Activated T-cell treated with anti-CD3 and anti-CD28 coated beads for 4 hours (primary cell): ENCODE data around the gene NAALADL2.
"Not testable (repeated sequence)": the region's sequence is repeated elsewhere in the genome, so short reads cannot be mapped to it uniquely, and the experiment has no call there.

Source experiments
- DNase-seq: peaks from one replicate; pipeline ENCODE4 v3.0.0-alpha.2; 2020

The NAALADL2 gene

GRCh38 chr3:175222356-175222755, 363.2 kb downstream of the NAALADL2 start:
- DNase-seq: no peak

- DNase-seq: no peak
Observed at GRCh38 chr3:175224051-175224450, 364.9 kb downstream of the NAALADL2 start.

GRCh38 chr3:175226444-175226843, 367.3 kb downstream of the NAALADL2 start:
- no peak for DNase-seq

GRCh38 chr3:175227126-175227525, 368.0 kb downstream of the NAALADL2 start:
- DNase-seq: no peak

- no peak for DNase-seq
Observed at GRCh38 chr3:175233957-175234940, 375.1 kb downstream of the NAALADL2 start.

GRCh38 chr3:175238801-175239200, 379.7 kb downstream of the NAALADL2 start:
- no peak for DNase-seq

GRCh38 chr3:175240921-175241320, 381.8 kb downstream of the NAALADL2 start:
- no peak for DNase-seq

- no peak for DNase-seq
Observed at GRCh38 chr3:175242243-175242642, 383.1 kb downstream of the NAALADL2 start.

- DNase-seq: no peak
Observed at GRCh38 chr3:175246234-175246633, 387.1 kb downstream of the NAALADL2 start.

- DNase-seq: no peak
Observed at GRCh38 chr3:175246766-175247165, 387.6 kb downstream of the NAALADL2 start.

- no peak for DNase-seq
Observed at GRCh38 chr3:175247629-175248028, 388.5 kb downstream of the NAALADL2 start.

GRCh38 chr3:175248832-175249231, 389.7 kb downstream of the NAALADL2 start:
- DNase-seq: no peak

- DNase-seq: no peak
Observed at GRCh38 chr3:175255698-175256097, 396.6 kb downstream of the NAALADL2 start.

GRCh38 chr3:175257123-175257522, 398.0 kb downstream of the NAALADL2 start:
- DNase-seq: no peak

- DNase-seq: no peak
Observed at GRCh38 chr3:175258763-175259162, 399.6 kb downstream of the NAALADL2 start.

GRCh38 chr3:175260145-175260794, 401.1 kb downstream of the NAALADL2 start:
- no peak for DNase-seq

- no peak for DNase-seq
Observed at GRCh38 chr3:175266478-175266877, 407.3 kb downstream of the NAALADL2 start.

- no peak for DNase-seq
Observed at GRCh38 chr3:175267121-175267531, 408.0 kb downstream of the NAALADL2 start.

- no peak for DNase-seq
Observed at GRCh38 chr3:175267561-175267960, 408.4 kb downstream of the NAALADL2 start.

GRCh38 chr3:175269394-175269793, 410.3 kb downstream of the NAALADL2 start:
- no peak for DNase-seq

GRCh38 chr3:175270198-175270837, 411.2 kb downstream of the NAALADL2 start:
- no peak for DNase-seq

GRCh38 chr3:175270866-175271265, 411.7 kb downstream of the NAALADL2 start:
- DNase-seq: no peak

- not testable (repeated sequence) for DNase-seq
Observed at GRCh38 chr3:175271465-175271864, 412.3 kb downstream of the NAALADL2 start.

GRCh38 chr3:175272392-175272791, 413.3 kb downstream of the NAALADL2 start:
- DNase-seq: no peak
